ENCODE results near the gene LRP1B.

Gene LRP1B

DNA sequence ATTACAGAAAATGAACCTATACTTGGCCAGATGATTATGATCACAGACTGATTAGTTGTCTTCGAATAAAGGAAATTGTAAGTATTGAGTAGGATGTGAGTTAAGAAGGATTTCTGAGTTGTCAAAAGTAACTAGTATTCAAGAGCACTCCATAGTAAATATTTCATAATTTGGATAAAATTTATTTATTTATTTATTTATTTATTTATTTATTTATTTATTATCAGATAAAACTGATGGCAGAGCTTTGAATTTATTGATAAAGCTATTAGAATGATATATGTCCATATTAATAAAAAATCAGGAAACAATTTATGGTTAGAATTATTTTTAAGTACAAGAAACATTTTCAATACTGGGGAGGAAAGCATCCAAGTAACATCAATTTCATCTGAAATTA, 1634.1 kb downstream of the LRP1B start:
- TF ChIP-seq, protein P1, sequence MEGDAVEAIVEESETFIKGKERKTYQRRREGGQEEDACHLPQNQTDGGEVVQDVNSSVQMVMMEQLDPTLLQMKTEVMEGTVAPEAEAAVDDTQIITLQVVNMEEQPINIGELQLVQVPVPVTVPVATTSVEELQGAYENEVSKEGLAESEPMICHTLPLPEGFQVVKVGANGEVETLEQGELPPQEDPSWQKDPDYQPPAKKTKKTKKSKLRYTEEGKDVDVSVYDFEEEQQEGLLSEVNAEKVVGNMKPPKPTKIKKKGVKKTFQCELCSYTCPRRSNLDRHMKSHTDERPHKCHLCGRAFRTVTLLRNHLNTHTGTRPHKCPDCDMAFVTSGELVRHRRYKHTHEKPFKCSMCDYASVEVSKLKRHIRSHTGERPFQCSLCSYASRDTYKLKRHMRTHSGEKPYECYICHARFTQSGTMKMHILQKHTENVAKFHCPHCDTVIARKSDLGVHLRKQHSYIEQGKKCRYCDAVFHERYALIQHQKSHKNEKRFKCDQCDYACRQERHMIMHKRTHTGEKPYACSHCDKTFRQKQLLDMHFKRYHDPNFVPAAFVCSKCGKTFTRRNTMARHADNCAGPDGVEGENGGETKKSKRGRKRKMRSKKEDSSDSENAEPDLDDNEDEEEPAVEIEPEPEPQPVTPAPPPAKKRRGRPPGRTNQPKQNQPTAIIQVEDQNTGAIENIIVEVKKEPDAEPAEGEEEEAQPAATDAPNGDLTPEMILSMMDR (IDR thresholded peaks at IDR 0.05; ENCODE audit: extremely low read depth, missing control alignments) = no peak
- DNase-seq (ENCODE audit: low spot score) = no peak

DNA sequence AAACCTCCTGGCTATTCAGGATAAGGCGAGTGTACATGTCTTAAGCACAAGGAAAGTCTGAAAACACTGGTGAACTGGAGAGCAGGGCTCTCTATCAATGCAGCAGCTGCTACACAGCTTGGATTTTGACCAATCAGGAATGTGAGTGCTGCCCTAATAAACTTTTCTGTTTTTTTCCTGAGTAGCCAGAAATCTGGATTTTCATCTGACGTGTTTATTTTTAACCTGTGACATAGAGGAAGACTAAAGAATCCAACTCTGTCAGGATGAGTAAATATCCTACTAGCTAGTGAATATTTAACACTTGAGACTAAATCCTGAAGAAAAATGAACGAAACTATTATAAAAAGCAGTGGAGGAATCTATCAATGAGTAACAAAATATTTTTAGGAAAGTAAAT, 1638.9 kb downstream of the LRP1B start:
- TF ChIP-seq, protein P1 (IDR thresholded peaks at IDR 0.05; ENCODE audit: extremely low read depth, missing control alignments) = no peak
- no peak for DNase-seq (ENCODE audit: low spot score)

DNA sequence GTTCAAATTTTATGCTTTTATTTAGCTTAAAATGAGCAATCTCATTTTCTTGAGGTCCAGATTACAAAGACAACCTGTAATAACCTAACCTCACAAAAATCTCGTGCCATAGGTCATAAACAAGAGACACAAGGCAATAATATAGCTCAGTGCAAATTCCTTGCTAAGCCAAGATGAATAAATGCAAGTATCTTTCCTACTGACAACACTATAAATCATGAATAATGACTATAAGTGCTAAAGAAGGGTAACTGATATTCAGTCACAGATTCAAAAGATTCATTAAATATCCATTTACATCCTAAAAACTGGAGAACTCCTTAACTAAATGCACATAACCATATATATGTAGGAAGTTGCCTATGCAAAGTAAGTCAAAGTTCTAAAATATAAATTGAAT, 1641.6 kb downstream of the LRP1B start:
- TF ChIP-seq, protein P1 (IDR thresholded peaks at IDR 0.05; ENCODE audit: extremely low read depth, missing control alignments) = no peak
- no peak for DNase-seq (ENCODE audit: low spot score)

DNA sequence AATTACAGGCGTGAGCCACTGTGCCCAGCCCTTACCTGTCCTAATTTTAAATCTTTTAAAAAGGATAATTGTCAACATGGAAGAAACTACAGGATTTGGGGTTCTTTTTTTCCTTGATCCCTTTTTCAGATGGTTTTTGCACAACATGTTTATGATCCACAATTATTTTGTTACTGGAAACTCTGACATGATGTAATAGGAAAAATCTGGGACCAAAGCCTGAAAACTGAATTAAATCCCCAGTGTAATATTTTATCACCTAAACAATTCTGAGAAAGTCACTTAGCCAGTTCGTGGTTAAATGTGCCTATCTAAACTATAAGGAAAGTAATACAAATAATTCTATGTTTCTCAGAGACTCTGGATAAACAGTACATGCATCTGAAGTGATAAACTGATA, 1649.7 kb downstream of the LRP1B start:
- TF ChIP-seq, protein P1 (IDR thresholded peaks at IDR 0.05; ENCODE audit: extremely low read depth, missing control alignments) = no peak
- DNase-seq (ENCODE audit: low spot score) = no peak

DNA sequence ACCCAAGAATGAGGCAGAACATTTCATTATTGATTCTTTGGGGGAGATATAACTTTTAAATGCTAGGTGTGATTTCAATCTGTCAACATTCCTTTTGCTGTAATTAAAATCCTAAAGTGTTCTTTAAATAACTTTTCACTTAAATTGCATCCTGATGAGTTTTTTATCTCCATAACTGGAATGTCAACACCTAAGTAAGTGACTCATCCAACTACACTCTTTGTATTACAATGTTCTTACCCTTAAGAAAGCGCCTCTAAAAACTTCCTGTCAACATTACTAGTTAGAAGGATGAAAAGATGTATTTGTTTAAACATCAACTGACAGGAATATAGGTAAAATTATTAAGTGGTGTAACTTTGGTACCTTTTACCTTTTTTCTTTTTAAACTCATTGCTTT, 1657.0 kb downstream of the LRP1B start:
- no peak for DNase-seq (ENCODE audit: low spot score)
- TF ChIP-seq, protein P1 (IDR thresholded peaks at IDR 0.05; ENCODE audit: extremely low read depth, missing control alignments) = no peak

DNA sequence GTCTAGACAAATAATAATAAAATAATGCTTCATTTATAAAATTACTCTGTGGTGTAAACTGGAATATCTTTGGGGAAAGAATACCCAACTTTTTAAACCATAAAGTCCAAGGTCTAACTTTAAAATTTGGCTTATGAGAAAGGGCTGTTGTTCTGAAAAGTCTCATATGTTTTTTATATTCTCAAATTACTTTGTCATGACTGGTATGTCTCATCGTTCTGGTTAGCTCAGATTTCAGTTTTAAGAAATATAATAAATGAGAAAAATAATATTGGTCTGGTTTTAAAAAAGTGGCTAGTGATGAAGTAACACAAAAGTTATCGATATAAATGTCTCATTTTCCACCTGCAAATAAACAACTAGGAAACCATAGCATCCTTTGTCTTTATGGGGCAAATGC, 1658.1 kb downstream of the LRP1B start:
- TF ChIP-seq, protein P1 (IDR thresholded peaks at IDR 0.05; ENCODE audit: extremely low read depth, missing control alignments) = no peak
- DNase-seq (ENCODE audit: low spot score) = no peak

DNA sequence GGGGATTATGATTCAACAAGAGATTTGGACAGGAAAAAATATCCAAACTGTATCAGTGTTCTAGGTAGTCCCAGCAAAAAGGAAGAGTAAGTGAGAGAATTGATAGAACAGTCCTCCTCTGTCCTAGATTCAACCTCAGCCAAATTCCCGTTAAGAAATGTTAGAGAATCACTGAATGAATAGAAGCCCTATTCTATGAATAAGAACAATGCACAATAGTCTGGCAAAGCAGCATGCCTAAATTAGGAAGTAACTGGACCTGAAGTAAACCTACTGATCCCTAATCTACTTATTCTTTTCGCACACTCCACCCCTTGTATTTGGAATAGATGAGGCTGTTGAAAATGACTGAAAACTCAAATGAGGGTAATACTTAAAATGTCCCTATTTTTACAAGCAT, 1665.5 kb downstream of the LRP1B start:
- no peak for DNase-seq (ENCODE audit: low spot score)
- TF ChIP-seq, protein P1 (IDR thresholded peaks at IDR 0.05; ENCODE audit: extremely low read depth, missing control alignments) = no peak

All from GM20000 (cell line).